Fibroblast of the aortic adventitia (primary cell): ENCODE data around the gene TYR. TPM values are rescaled to one million over a fixed set of nuclear protein-coding genes. Genes with fewer than 3 reads are reported as not detected.
"Not testable (repeated sequence)": the region's sequence is repeated elsewhere in the genome, so short reads cannot be mapped to it uniquely, and the experiment has no call there.

Experiments used
- DNase-seq: peaks from one replicate; pipeline ENCODE4 v3.0.0-alpha.2; 2010; ENCODE audit warnings: low read depth
- H3K4me3 ChIP-seq: 2 replicates; pipeline ENCODE4 v1.5.1; 2011; ENCODE audit warnings: low read depth, mild to moderate bottlenecking, control low read depth, low read length, moderate library complexity
- CTCF ChIP-seq: IDR thresholded peaks from 2 replicates; pipeline ENCODE4 v1.5.1; 2011; ENCODE audit warnings: mild to moderate bottlenecking, low read length, control low read depth, inconsistent platforms; ENCODE audit not compliant: insufficient read depth
- total RNA-seq: library from RNA; depleted of rRNA; stranded (reverse); fragments of >200 nt; gene quantifications from 2 replicates; pipeline ENCODE4 v1.2.3, GENCODE V29; 2012; ENCODE audit warnings: low replicate concordance

Gene TYR
- total RNA-seq, 1 donor: not detected

DNA sequence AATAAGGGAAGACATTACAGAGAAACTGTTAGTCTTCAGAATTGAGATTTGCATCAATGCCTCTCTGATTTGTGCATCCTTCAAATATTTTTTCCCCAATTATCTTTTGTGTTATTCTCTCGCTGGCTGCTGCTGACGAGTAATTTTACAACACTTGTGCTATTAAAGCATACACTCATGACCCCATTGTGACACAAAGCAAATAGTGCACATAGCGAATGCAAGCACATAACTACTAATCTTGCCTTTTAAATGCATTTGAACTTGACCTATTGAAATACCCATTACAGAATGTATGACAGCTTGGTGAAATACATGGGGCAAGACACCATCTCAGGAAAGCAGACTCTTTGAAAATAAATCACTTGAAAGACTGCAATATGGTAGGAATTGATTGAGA lies 132.9 kb downstream of the TYR start:
- not testable (repeated sequence) for DNase-seq, H3K4me3 ChIP-seq

- H3K4me3 ChIP-seq: no peak overlapping the region
- DNase-seq: no peak
- TF ChIP-seq CTCF: no peak
These were observed 143.7 kb downstream of the TYR start for GRCh38 chr11:89321401-89321800.

DNA sequence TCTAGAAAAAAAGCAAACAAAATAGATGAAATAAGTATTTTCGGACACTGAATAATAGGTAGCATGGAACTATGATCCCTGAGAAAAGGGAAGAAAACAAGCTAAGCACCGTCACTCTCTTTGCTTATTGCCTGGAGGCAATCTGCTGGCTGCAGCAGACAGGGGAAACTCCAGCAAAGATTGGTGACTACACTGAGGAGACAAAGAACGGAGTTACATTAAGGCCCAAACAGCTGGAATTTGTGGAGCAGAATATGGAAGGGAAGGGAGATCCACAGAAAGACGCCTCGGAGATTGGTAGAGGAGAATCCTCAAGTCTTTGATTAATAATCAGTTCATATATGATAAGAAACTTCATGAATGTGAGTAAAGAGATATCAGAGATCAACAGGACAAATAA lies 150.2 kb downstream of the TYR start:
- H3K4me3 ChIP-seq: no peak overlapping the region
- TF ChIP-seq CTCF: no peak
- no peak for DNase-seq

GRCh38 chr11:89331940-89332339 lies 154.3 kb downstream of the TYR start:
- not testable (repeated sequence) for H3K4me3 ChIP-seq
- DNase-seq: peak; percentile 27

GRCh38 chr11:89333704-89334103 lies 156.0 kb downstream of the TYR start:
- H3K4me3 ChIP-seq: not testable (repeated sequence)
- peak; percentile 49 for TF ChIP-seq CTCF
- DNase-seq: peak; percentile 60

- DNase-seq, H3K4me3 ChIP-seq: not testable (repeated sequence)
These were observed 159.5 kb downstream of the TYR start for GRCh38 chr11:89337100-89337650.

- not testable (repeated sequence) for H3K4me3 ChIP-seq, DNase-seq
These were observed 160.4 kb downstream of the TYR start for GRCh38 chr11:89338073-89338472.

DNA sequence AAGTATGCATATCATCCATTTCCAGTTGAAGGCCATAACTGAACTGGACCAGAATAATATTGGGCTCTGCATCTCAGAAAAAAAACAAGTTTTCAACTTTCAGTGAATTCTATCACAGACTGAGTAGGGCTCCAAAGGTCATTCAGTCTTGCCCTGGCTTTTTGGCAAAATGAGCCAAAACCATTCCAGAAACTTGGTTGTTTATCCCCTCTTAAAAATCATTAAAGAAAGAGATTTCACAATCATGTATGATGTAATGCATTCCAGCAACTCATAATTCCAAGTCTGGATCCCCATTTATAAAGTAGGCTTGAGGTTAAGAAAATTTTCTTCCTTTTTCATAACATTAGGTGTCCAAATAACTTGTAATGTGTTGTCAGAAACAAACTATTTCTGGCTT lies 162.8 kb downstream of the TYR start:
- peak; percentile 75 for DNase-seq
- H3K4me3 ChIP-seq: not testable (repeated sequence)

- H3K4me3 ChIP-seq: not testable (repeated sequence)
- peak; percentile 55 for DNase-seq
These were observed 165.4 kb downstream of the TYR start for GRCh38 chr11:89342880-89343572.

Other genes with a start within 250 kb of the TYR start
- gene GRM5, start 111.9 kb upstream of the TYR start, total RNA-seq: under 0.01 TPM in 1 of 2 replicates, not detected in the other